Ovary (tissue), 9 donors: ENCODE data around the gene LRRTM1. TPM values are rescaled to one million over a fixed set of nuclear protein-coding genes. Genes with fewer than 3 reads are reported as not detected.

Experiments used
- DNase-seq, 5 donors: peaks; one replicate each; pipeline ENCODE4 v3.0.0-alpha.2; 2019 to 2020
- H3K27ac ChIP-seq, 2 donors: fragments of 200-600 bp; one replicate each; pipeline versions ENCODE4 v1.5.1 to v1.8.0; 2019 to 2022
- H3K27me3 ChIP-seq: fragments of 200-600 bp; one replicate; pipeline ENCODE4 v1.8.0; 2022
- H3K36me3 ChIP-seq: fragments of 200-600 bp; sonication (generic); one replicate; pipeline ENCODE4 v1.5.1; 2019
- H3K4me1 ChIP-seq: one replicate; pipeline ENCODE4 v1.8.1; 2013; ENCODE audit warnings: mild to moderate bottlenecking, moderate library complexity; ENCODE audit not compliant: insufficient read depth
- H3K4me3 ChIP-seq: fragments of 200-600 bp; sonication (generic); one replicate; pipeline ENCODE4 v1.5.1; 2017
- H3K9me3 ChIP-seq, 2 donors: fragments of 200-600 bp in 1 of 2; sonication (generic) in 1 of 2; one replicate each; pipeline versions ENCODE4 v1.5.1 to v1.8.1; 2013 to 2019; ENCODE audit warnings: mild to moderate bottlenecking in 1 of 2, moderate library complexity in 1 of 2
- EP300 ChIP-seq: sonication (generic); formaldehyde crosslinking; IDR thresholded peaks from one replicate; pipeline ENCODE4 v1.6.1; 2017; ENCODE audit warnings: antibody characterized with exemption
- POLR2A ChIP-seq: fragments of 450-650 bp; IDR thresholded peaks from one replicate; pipeline ENCODE4 v1.6.1; 2017; ENCODE audit warnings: antibody characterized with exemption, mild to moderate bottlenecking, moderate library complexity
- whole genome bisulfite sequencing, 3 donors: extraction: QIAGEN DNeasy Blood & Tissue Kit in 1 of 3; methylation state at CpG; one replicate each; pipeline versions ENCODE4 v1.1.5 to v1.1.7; 2013 to 2017; 5-methylcytosine and 5-hydroxymethylcytosine counted together
- intact Hi-C, 4 donors: fragments of 100-400 bp; cut with DNase I; formaldehyde crosslinking; loops; one replicate each; pipeline versions ENCODE4 v1.11.0 to v1.15.1; 2022 to 2023
- polyA plus RNA-seq, 2 donors: library from polyadenylated mRNA; stranded (reverse); fragments of 200-250 nt in 1 of 2; fragments of 350-450 nt in 1 of 2; fragmentation: Illumina TruSeq in 1 of 2; extraction: RNeasy Lipid Tissue Mini Kit (QIAGEN cat#74804) in 1 of 2; gene quantifications; one replicate each; pipeline ENCODE4 v1.2.3, GENCODE V29; 2013 to 2014
- total RNA-seq, 7 donors: library from RNA; depleted of rRNA in 2 of 7; stranded (reverse); fragments of >200 nt in 2 of 7; fragmentation: NEBNext Ultra II Directional in 3 of 7; extraction: Animal tissue kit (Norgen Biotek cat#: 25700) in 3 of 7; gene quantifications; one replicate each; pipeline versions ENCODE4 v1.1.0 to v1.2.4, GENCODE V29; 2016 to 2023
- TF ChIP-seq, protein P1 (sequence below), 3 donors: fragments of 450-650 bp in 2 of 3; fragments of 200-600 bp in 1 of 3; IDR thresholded peaks; one replicate each; pipeline versions ENCODE4 v1.5.1 to v1.8.0; 2016 to 2022; ENCODE audit warnings: antibody characterized with exemption in 3 of 3, mild to moderate bottlenecking in 1 of 3
- donor health status: DM: no; HTN: no; CAD: no; lungs with moderate emphysema.
- donor health status: DM: no; HTN: no; CAD: no.
- donor health status: Bipolar disorder and iron deficiency.
- donor health status: DM: yes; HTN: yes; CAD: no.
- donor health status: DM: no; HTN: no; CAD: no.
- donor health status: DM: yes; HTN: yes; CAD: no.

Gene LRRTM1
- total and polyA plus RNA-seq, 9 donors: 0.25 to 0.66 (median 0.46) TPM; not detected in 2

DNA sequence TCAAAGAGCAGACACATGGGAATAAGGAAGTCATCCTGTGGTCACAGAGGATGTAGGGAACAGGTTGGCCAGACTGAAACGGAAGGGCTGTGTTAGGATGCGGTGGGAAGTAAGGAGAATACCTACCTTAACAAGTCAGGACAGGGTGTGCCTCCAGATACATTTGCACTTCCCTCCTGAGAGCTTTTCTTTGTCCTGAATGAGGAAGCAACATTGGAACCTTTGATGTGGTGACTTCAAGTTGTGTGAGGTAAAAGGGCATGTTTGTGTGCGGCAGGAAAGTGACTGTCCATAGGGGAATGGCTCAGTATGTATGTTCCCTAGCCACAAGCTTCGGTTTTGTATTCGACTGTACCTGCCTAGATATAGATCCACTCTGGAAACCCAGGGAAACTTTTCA lies 24.9 kb upstream of the LRRTM1 start:
- DNase-seq: no peak
- Histone ChIP-seq H3K27me3 (no peaks in the 10 kb centered on the region), H3K36me3 (no peaks in the 10 kb centered on the region), H3K4me1 (no peaks in the 10 kb centered on the region), H3K9me3 (no peaks in the 10 kb centered on the region), H3K27ac (no peak overlapping the region), H3K4me3 (no peak overlapping the region)
- TF ChIP-seq EP300 (no peak), POLR2A (no peak)
- TF ChIP-seq, protein P1, sequence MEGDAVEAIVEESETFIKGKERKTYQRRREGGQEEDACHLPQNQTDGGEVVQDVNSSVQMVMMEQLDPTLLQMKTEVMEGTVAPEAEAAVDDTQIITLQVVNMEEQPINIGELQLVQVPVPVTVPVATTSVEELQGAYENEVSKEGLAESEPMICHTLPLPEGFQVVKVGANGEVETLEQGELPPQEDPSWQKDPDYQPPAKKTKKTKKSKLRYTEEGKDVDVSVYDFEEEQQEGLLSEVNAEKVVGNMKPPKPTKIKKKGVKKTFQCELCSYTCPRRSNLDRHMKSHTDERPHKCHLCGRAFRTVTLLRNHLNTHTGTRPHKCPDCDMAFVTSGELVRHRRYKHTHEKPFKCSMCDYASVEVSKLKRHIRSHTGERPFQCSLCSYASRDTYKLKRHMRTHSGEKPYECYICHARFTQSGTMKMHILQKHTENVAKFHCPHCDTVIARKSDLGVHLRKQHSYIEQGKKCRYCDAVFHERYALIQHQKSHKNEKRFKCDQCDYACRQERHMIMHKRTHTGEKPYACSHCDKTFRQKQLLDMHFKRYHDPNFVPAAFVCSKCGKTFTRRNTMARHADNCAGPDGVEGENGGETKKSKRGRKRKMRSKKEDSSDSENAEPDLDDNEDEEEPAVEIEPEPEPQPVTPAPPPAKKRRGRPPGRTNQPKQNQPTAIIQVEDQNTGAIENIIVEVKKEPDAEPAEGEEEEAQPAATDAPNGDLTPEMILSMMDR (IDR thresholded peaks at IDR 0.05): no peak
- intact Hi-C loops: no loop called here
- 92 to 95% (median 94%) methylated on average over 5 of the region's 5 CpGs for WGBS, 3 donors

- Histone ChIP-seq H3K36me3 (no peaks in the 10 kb centered on the region), H3K9me3 (no peaks in the 10 kb centered on the region), H3K27ac (no peak overlapping the region), H3K4me1 (no peaks in the 10 kb centered on the region), H3K4me3 (no peak overlapping the region), H3K27me3 (no peaks in the 10 kb centered on the region)
- 78 to 91% (median 83%) methylated on average over 1 of the region's 1 CpG for WGBS, 3 donors
- intact Hi-C loops: no loop called here
- TF ChIP-seq POLR2A (no peak), EP300 (no peak)
- TF ChIP-seq, protein P1 (IDR thresholded peaks at IDR 0.05): no peak
- DNase-seq: no peak
These were observed 23.6 kb upstream of the LRRTM1 start for GRCh38 chr2:80328159-80328571.

- H3K36me3 ChIP-seq: no peaks in the 10 kb centered on the region
- WGBS, 3 donors: 50 to 63% (median 52%) methylated on average over 1 of the region's 1 CpG
- no peaks in the 10 kb centered on the region for H3K27me3 ChIP-seq
- no peak overlapping the region for H3K27ac ChIP-seq
- no peak overlapping the region for H3K4me3 ChIP-seq
- H3K4me1 ChIP-seq: no peaks in the 10 kb centered on the region
- intact Hi-C loops: no loop called here
- TF ChIP-seq POLR2A: no peak
- TF ChIP-seq, protein P1 (IDR thresholded peaks at IDR 0.05): no peak
- no peak for TF ChIP-seq EP300
- no peaks in the 10 kb centered on the region for H3K9me3 ChIP-seq
- DNase-seq: no peak
These were observed 22.3 kb upstream of the LRRTM1 start for GRCh38 chr2:80326861-80327260.

DNA sequence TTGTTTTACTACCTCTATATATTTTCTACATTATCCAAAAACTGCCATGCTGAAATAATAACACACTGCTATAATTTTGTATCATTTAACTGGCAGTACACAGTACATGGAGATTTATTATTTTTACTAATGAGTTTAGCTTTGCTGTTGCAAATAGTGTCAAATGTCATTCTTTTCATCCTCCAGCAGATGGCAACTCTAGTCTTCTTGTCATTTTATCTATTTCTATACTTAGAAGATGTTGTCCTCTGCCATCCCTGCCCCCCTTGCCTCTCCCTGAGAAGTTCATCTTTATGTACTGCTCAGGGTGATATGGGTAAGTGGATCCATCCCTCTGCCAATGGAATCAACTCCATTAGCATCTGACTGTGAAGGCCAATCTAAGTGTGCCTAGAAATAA lies 21.7 kb upstream of the LRRTM1 start:
- Histone ChIP-seq H3K9me3 (no peaks in the 10 kb centered on the region), H3K36me3 (no peaks in the 10 kb centered on the region), H3K4me1 (no peaks in the 10 kb centered on the region), H3K27ac (no peak overlapping the region), H3K4me3 (no peak overlapping the region), H3K27me3 (no peaks in the 10 kb centered on the region)
- no peak for TF ChIP-seq EP300
- no peak for TF ChIP-seq POLR2A
- TF ChIP-seq, protein P1 (IDR thresholded peaks at IDR 0.05): no peak
- no peak for DNase-seq
- intact Hi-C loops: no loop called here

GRCh38 chr2:80324525-80324924 lies 20.0 kb upstream of the LRRTM1 start:
- Histone ChIP-seq H3K27me3 (no peaks in the 10 kb centered on the region), H3K4me3 (no peak overlapping the region), H3K4me1 (no peaks in the 10 kb centered on the region), H3K36me3 (no peaks in the 10 kb centered on the region), H3K9me3 (no peaks in the 10 kb centered on the region), H3K27ac (no peak overlapping the region)
- DNase-seq: no peak
- TF ChIP-seq EP300: no peak
- TF ChIP-seq, protein P1 (IDR thresholded peaks at IDR 0.05): no peak
- no peak for TF ChIP-seq POLR2A
- intact Hi-C loops: no loop called here
- 21 to 32% (median 25%) methylated on average over 3 of the region's 3 CpGs for WGBS, 3 donors
